GM23338 (cell line): ENCODE data around the gene ACTN2.

ENCODE experiments used
- POLR2AphosphoS5 ChIP-seq: IDR thresholded peaks from 2 replicates; pipeline ENCODE4 v1.6.1; 2016; ENCODE audit warnings: antibody characterized with exemption, low read depth
- TF ChIP-seq, protein P1 (sequence below): IDR thresholded peaks from one replicate; pipeline ENCODE4 v1.6.1; 2018; ENCODE audit warnings: antibody characterized with exemption; ENCODE audit not compliant: unreplicated experiment
- TF ChIP-seq, protein P2 (sequence below), 2 experiments: fragments of 200-600 bp in 1 of 2; sonication (generic) in 1 of 2; conservative IDR thresholded peaks; 2 replicates each; pipeline versions ENCODE4 v1.5.1 to v1.6.1; 2016 to 2017; ENCODE audit warnings: antibody characterized with exemption in 2 of 2, low read depth in 2 of 2, mild to moderate bottlenecking in 2 of 2, moderate library complexity in 1 of 2

GRCh38 chr1:236685205-236685916 is 938 bp upstream of the ACTN2 start:
- TF ChIP-seq, protein P1, sequence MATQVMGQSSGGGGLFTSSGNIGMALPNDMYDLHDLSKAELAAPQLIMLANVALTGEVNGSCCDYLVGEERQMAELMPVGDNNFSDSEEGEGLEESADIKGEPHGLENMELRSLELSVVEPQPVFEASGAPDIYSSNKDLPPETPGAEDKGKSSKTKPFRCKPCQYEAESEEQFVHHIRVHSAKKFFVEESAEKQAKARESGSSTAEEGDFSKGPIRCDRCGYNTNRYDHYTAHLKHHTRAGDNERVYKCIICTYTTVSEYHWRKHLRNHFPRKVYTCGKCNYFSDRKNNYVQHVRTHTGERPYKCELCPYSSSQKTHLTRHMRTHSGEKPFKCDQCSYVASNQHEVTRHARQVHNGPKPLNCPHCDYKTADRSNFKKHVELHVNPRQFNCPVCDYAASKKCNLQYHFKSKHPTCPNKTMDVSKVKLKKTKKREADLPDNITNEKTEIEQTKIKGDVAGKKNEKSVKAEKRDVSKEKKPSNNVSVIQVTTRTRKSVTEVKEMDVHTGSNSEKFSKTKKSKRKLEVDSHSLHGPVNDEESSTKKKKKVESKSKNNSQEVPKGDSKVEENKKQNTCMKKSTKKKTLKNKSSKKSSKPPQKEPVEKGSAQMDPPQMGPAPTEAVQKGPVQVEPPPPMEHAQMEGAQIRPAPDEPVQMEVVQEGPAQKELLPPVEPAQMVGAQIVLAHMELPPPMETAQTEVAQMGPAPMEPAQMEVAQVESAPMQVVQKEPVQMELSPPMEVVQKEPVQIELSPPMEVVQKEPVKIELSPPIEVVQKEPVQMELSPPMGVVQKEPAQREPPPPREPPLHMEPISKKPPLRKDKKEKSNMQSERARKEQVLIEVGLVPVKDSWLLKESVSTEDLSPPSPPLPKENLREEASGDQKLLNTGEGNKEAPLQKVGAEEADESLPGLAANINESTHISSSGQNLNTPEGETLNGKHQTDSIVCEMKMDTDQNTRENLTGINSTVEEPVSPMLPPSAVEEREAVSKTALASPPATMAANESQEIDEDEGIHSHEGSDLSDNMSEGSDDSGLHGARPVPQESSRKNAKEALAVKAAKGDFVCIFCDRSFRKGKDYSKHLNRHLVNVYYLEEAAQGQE = no peak
- TF ChIP-seq, protein P2, sequence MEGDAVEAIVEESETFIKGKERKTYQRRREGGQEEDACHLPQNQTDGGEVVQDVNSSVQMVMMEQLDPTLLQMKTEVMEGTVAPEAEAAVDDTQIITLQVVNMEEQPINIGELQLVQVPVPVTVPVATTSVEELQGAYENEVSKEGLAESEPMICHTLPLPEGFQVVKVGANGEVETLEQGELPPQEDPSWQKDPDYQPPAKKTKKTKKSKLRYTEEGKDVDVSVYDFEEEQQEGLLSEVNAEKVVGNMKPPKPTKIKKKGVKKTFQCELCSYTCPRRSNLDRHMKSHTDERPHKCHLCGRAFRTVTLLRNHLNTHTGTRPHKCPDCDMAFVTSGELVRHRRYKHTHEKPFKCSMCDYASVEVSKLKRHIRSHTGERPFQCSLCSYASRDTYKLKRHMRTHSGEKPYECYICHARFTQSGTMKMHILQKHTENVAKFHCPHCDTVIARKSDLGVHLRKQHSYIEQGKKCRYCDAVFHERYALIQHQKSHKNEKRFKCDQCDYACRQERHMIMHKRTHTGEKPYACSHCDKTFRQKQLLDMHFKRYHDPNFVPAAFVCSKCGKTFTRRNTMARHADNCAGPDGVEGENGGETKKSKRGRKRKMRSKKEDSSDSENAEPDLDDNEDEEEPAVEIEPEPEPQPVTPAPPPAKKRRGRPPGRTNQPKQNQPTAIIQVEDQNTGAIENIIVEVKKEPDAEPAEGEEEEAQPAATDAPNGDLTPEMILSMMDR (conservative IDR thresholded peaks at IDR 0.05; ENCODE audit: low read depth in 2 of 2) = no peak
- no peak for TF ChIP-seq POLR2AphosphoS5
